HepG2 (cell line): Measurements from ENCODE around the gene CRTC2.
"Not testable (repeated sequence)": the region's sequence is repeated elsewhere in the genome, so short reads cannot be mapped to it uniquely, and the experiment has no call there.

Experiments
- CBX5 ChIP-seq: sonication (generic); formaldehyde crosslinking; IDR thresholded peaks from 2 replicates; pipeline ENCODE4 v1.4.0; 2020; ENCODE audit warnings: missing genetic modification reagents, borderline replicate concordance
- SP140L ChIP-seq: sonication (generic); formaldehyde crosslinking; IDR thresholded peaks from 2 replicates; pipeline ENCODE4 v1.4.0; 2020; ENCODE audit warnings: missing genetic modification reagents, borderline replicate concordance
- TBP ChIP-seq: sonication (generic); formaldehyde crosslinking; IDR thresholded peaks from 2 replicates; pipeline ENCODE4 v1.5.0; 2020; ENCODE audit warnings: missing genetic modification reagents
- TF ChIP-seq, protein P1 (sequence below): sonication (generic); formaldehyde crosslinking; IDR thresholded peaks from 2 replicates; pipeline ENCODE4 v1.5.0; 2020; ENCODE audit warnings: mild to moderate bottlenecking, missing genetic modification reagents, moderate library complexity
- TF ChIP-seq, protein P2 (sequence below): IDR thresholded peaks from 2 replicates; pipeline ENCODE4 v1.6.1; 2012; ENCODE audit warnings: low read length, improper control_type of control experiment
- TF ChIP-seq, protein P3 (sequence below): sonication (generic); formaldehyde crosslinking; IDR thresholded peaks from 2 replicates; pipeline ENCODE4 v1.4.0; 2020; ENCODE audit warnings: missing genetic modification reagents

DNA sequence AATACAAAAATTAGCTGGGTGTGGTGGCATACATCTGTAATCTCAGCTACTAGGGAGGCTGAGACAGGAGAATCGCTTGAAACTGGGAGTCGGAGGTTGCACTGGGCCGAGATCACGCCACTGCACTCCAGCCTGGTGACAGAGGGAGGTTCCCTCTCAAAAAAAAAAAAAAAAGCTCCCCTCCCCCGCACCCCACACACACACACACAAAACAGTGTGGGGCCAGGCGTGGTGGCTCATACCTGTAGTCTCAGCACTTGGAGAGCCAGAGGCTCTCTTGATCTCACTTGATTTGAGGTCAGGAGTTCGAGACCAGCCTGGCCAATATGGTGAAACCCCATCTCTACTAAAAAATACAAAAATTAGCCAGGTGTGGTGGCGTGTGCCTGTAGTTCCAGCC is 52.5 kb downstream of the CRTC2 start:
- TF ChIP-seq, protein P1, sequence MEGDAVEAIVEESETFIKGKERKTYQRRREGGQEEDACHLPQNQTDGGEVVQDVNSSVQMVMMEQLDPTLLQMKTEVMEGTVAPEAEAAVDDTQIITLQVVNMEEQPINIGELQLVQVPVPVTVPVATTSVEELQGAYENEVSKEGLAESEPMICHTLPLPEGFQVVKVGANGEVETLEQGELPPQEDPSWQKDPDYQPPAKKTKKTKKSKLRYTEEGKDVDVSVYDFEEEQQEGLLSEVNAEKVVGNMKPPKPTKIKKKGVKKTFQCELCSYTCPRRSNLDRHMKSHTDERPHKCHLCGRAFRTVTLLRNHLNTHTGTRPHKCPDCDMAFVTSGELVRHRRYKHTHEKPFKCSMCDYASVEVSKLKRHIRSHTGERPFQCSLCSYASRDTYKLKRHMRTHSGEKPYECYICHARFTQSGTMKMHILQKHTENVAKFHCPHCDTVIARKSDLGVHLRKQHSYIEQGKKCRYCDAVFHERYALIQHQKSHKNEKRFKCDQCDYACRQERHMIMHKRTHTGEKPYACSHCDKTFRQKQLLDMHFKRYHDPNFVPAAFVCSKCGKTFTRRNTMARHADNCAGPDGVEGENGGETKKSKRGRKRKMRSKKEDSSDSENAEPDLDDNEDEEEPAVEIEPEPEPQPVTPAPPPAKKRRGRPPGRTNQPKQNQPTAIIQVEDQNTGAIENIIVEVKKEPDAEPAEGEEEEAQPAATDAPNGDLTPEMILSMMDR (CRISPR knock-in tag): not testable (repeated sequence)
- TF ChIP-seq, protein P2, sequence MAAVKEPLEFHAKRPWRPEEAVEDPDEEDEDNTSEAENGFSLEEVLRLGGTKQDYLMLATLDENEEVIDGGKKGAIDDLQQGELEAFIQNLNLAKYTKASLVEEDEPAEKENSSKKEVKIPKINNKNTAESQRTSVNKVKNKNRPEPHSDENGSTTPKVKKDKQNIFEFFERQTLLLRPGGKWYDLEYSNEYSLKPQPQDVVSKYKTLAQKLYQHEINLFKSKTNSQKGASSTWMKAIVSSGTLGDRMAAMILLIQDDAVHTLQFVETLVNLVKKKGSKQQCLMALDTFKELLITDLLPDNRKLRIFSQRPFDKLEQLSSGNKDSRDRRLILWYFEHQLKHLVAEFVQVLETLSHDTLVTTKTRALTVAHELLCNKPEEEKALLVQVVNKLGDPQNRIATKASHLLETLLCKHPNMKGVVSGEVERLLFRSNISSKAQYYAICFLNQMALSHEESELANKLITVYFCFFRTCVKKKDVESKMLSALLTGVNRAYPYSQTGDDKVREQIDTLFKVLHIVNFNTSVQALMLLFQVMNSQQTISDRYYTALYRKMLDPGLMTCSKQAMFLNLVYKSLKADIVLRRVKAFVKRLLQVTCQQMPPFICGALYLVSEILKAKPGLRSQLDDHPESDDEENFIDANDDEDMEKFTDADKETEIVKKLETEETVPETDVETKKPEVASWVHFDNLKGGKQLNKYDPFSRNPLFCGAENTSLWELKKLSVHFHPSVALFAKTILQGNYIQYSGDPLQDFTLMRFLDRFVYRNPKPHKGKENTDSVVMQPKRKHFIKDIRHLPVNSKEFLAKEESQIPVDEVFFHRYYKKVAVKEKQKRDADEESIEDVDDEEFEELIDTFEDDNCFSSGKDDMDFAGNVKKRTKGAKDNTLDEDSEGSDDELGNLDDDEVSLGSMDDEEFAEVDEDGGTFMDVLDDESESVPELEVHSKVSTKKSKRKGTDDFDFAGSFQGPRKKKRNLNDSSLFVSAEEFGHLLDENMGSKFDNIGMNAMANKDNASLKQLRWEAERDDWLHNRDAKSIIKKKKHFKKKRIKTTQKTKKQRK: not testable (repeated sequence)
- TF ChIP-seq CBX5 (CRISPR knock-in tag); TBP; SP140L (CRISPR knock-in tag): not testable (repeated sequence)
- TF ChIP-seq, protein P3, sequence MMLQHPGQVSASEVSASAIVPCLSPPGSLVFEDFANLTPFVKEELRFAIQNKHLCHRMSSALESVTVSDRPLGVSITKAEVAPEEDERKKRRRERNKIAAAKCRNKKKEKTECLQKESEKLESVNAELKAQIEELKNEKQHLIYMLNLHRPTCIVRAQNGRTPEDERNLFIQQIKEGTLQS: not testable (repeated sequence)
